HepG2 (cell line): Measurements from ENCODE around the gene MDH1B. TPM values are rescaled to one million over a fixed set of nuclear protein-coding genes. Genes with fewer than 3 reads are reported as not detected.

ENCODE experiments used
- ATAC-seq: fragments of 200-7000 bp; cut with Tn5 transposase; 3 replicates; pipeline ENCODE4 v1.9.1; 2020; ENCODE audit warnings: mild to moderate bottlenecking, moderate library complexity
- BruUV-seq: library from RNA; stranded (reverse); fragments of 400-500 nt; replicated peaks from 2 replicates; lab custom pipeline; 2021; lab: Mats Ljungman, UMichigan
- CTCF ChIA-PET: fragments of 300-600 bp; formaldehyde crosslinking; extraction: SDS; loops from one replicate; lab custom pipeline; 2021; ENCODE audit warnings: low total read pairs, inconsistent platforms, low intra/inter-chr PET ratio; lab: Yijun Ruan, JAX
- POLR2A ChIA-PET: fragments of 350-600 bp; sonication (Branson Sonifier 250); formaldehyde crosslinking; loops from one replicate; lab custom pipeline; 2020; ENCODE audit warnings: antibody characterized with exemption, inconsistent platforms; lab: Yijun Ruan, JAX
- DNase-seq: peaks from one replicate; pipeline ENCODE4 v3.0.0-alpha.2; 2015; ENCODE audit warnings: low spot score
- FAIRE-seq: peaks from 3 replicates; lab custom pipeline; 2011; peaks lifted over from hg19 to GRCh38; lab: Jason Lieb, UNC
- H2AFZ ChIP-seq: one replicate; pipeline ENCODE4 v1.6.1; 2011; ENCODE audit warnings: low read length, inconsistent platforms
- H3K27ac ChIP-seq: fragments of 300-600 bp; 3 replicates; pipeline ENCODE4 v1.8.0; 2011; ENCODE audit warnings: mixed run types, mild to moderate bottlenecking, mixed read lengths, low read length, inconsistent platforms; ENCODE audit not compliant: insufficient read depth; ENCODE audit errors: extremely low read length
- H3K27me3 ChIP-seq, 2 experiments: fragments of 200-600 bp in 1 of 2; 2 replicates in 1 of 2; 3 replicates in 1 of 2; pipeline versions ENCODE4 v1.6.0 to v1.8.0; 2011; ENCODE audit warnings: low read length in 2 of 2, mild to moderate bottlenecking in 2 of 2, moderate library complexity in 2 of 2, inconsistent platforms in 1 of 2; ENCODE audit not compliant: insufficient read depth in 2 of 2, control insufficient read depth in 1 of 2
- H3K36me3 ChIP-seq, 2 experiments: fragments of 200-600 bp in 1 of 2; replicated peaks in 1 of 2; 2 replicates in 1 of 2; 3 replicates in 1 of 2; pipeline versions ENCODE4 v1.5.1 to v1.8.0; 2011; ENCODE audit warnings: low read length in 2 of 2, inconsistent platforms in 1 of 2; ENCODE audit not compliant: insufficient read depth in 2 of 2, control insufficient read depth in 1 of 2
- H3K4me1 ChIP-seq: 2 replicates; pipeline ENCODE4 v1.5.1; 2012; ENCODE audit warnings: low read length, inconsistent platforms; ENCODE audit not compliant: insufficient read depth
- H3K4me2 ChIP-seq: 2 replicates; pipeline ENCODE4 v1.6.0; 2011; ENCODE audit warnings: low read depth, low read length, inconsistent platforms
- H3K4me3 ChIP-seq, 3 experiments: fragments of 200-600 bp in 1 of 3; sonication (generic), shearing (Covaris generic) in 1 of 3; replicated peaks in 1 of 3; 2 replicates each; pipeline ENCODE4 v1.5.1; 2011 to 2016; ENCODE audit warnings: low read length in 3 of 3, inconsistent platforms in 2 of 3, low read depth in 2 of 3, mild to moderate bottlenecking in 2 of 3, control low read depth in 1 of 3, mixed read lengths in 1 of 3; ENCODE audit not compliant: insufficient read depth in 1 of 3
- H3K79me2 ChIP-seq: one replicate; pipeline ENCODE4 v1.6.1; 2011; ENCODE audit warnings: low read length, inconsistent platforms; ENCODE audit not compliant: insufficient read depth
- H3K9ac ChIP-seq: 2 replicates; pipeline ENCODE4 v1.6.0; 2011; ENCODE audit warnings: mild to moderate bottlenecking, low read depth, low read length, inconsistent platforms; ENCODE audit not compliant: insufficient read depth
- H3K9me3 ChIP-seq: 2 replicates; pipeline ENCODE4 v1.5.1; 2012; ENCODE audit warnings: mild to moderate bottlenecking, low read length
- H4K20me1 ChIP-seq: 2 replicates; pipeline ENCODE4 v1.6.0; 2011; ENCODE audit warnings: inconsistent platforms, mild to moderate bottlenecking, low read length, moderate library complexity; ENCODE audit not compliant: insufficient read depth
- CHD4 ChIP-seq: fragments of 200-600 bp; sonication (generic); IDR thresholded peaks from 2 replicates; pipeline ENCODE4 v1.7.0; 2017; ENCODE audit warnings: mild to moderate bottlenecking, low read length, borderline replicate concordance
- CREB1 ChIP-seq, 2 experiments: fragments of 450-650 bp in 1 of 2; IDR thresholded peaks; 2 replicates each; pipeline ENCODE4 v1.6.1; 2016 to 2017; ENCODE audit warnings: control low read depth in 1 of 2, mild to moderate bottlenecking in 1 of 2, missing compliant biosample characterization in 1 of 2, missing genetic modification characterization in 1 of 2
- ELF3 ChIP-seq: IDR thresholded peaks from 2 replicates; pipeline ENCODE4 v1.6.1; 2016; ENCODE audit warnings: missing genetic modification reagents, missing compliant biosample characterization
- ELF4 ChIP-seq: sonication (generic); formaldehyde crosslinking; IDR thresholded peaks from 2 replicates; pipeline ENCODE4 v1.5.0; 2020; ENCODE audit warnings: missing genetic modification reagents, mild to moderate bottlenecking, moderate library complexity, borderline replicate concordance
- HHEX ChIP-seq: IDR thresholded peaks from 2 replicates; pipeline ENCODE4 v1.6.1; 2016; ENCODE audit warnings: control low read depth
- MEF2D ChIP-seq: sonication (generic); formaldehyde crosslinking; IDR thresholded peaks from 2 replicates; pipeline ENCODE4 v1.5.1; 2020; ENCODE audit warnings: mild to moderate bottlenecking, missing genetic modification reagents
- MYC ChIP-seq: sonication (generic); formaldehyde crosslinking; IDR thresholded peaks from 2 replicates; pipeline ENCODE4 v1.9.0; 2021; ENCODE audit warnings: missing genetic modification reagents, borderline replicate concordance
- POLR2G ChIP-seq: fragments of 200-400 bp; formaldehyde crosslinking; IDR thresholded peaks from 2 replicates; pipeline ENCODE4 v1.6.1; 2018; ENCODE audit warnings: mild to moderate bottlenecking, low read depth, low read length, moderate library complexity
- RAD21 ChIP-seq: fragments of 450-650 bp; formaldehyde crosslinking; IDR thresholded peaks from 2 replicates; pipeline ENCODE4 v1.5.0; 2020; ENCODE audit warnings: mild to moderate bottlenecking
- RORA ChIP-seq: sonication (generic); formaldehyde crosslinking; IDR thresholded peaks from 2 replicates; pipeline ENCODE4 v1.5.0; 2020; ENCODE audit warnings: mild to moderate bottlenecking, missing genetic modification reagents, moderate library complexity
- SIN3B ChIP-seq: fragments of 150-350 bp; IDR thresholded peaks from 2 replicates; pipeline ENCODE4 v1.6.1; 2014; ENCODE audit warnings: low read length
- SNAPC2 ChIP-seq: sonication (generic); formaldehyde crosslinking; IDR thresholded peaks from 2 replicates; pipeline ENCODE4 v1.8.1; 2022; ENCODE audit warnings: mild to moderate bottlenecking, missing genetic modification reagents
- ZBTB43 ChIP-seq: sonication (generic); formaldehyde crosslinking; conservative IDR thresholded peaks from 2 replicates; pipeline ENCODE4 v1.4.0; 2020; ENCODE audit warnings: missing genetic modification reagents
- ZFP36L2 ChIP-seq: sonication (generic); formaldehyde crosslinking; IDR thresholded peaks from 2 replicates; pipeline ENCODE4 v1.4.0; 2020; ENCODE audit warnings: missing genetic modification reagents
- ZNF274 ChIP-seq: sonication (generic); formaldehyde crosslinking; IDR thresholded peaks from 2 replicates; pipeline ENCODE4 v1.5.1; 2020; ENCODE audit warnings: mild to moderate bottlenecking, missing genetic modification reagents
- ZNF430 ChIP-seq: sonication (generic); formaldehyde crosslinking; IDR thresholded peaks from 2 replicates; pipeline ENCODE4 v1.9.0; 2021; ENCODE audit warnings: mild to moderate bottlenecking, missing genetic modification reagents
- ZNF616 ChIP-seq: sonication (generic); formaldehyde crosslinking; IDR thresholded peaks from 2 replicates; pipeline ENCODE4 v1.5.0; 2020; ENCODE audit warnings: low read depth, mild to moderate bottlenecking, missing genetic modification reagents
- ZNF761 ChIP-seq: sonication (generic); formaldehyde crosslinking; conservative IDR thresholded peaks from 2 replicates; pipeline ENCODE4 v1.4.0; 2020; ENCODE audit warnings: mild to moderate bottlenecking, missing genetic modification reagents
- WGBS: methylation state at CpG from one replicate; pipeline ENCODE4 v1.1.6; 2017; ENCODE audit warnings: low lambda C conversion rate; 5-methylcytosine and 5-hydroxymethylcytosine counted together
- in situ Hi-C: cut with HindIII; loops from 2 replicates; pipeline ENCODE4 v1.10.0; 2017; ENCODE audit warnings: low pct_unique_long_range_greater_than_20kb; ENCODE audit not compliant: extremely low pct_ligation_motif_present
- intact Hi-C: fragments of 100-400 bp; cut with micrococcal nuclease; formaldehyde crosslinking; loops from one replicate; pipeline ENCODE4 v1.10.0; 2022; ENCODE audit not compliant: unreplicated experiment
- polyA plus RNA-seq, 8 experiments: library from polyadenylated mRNA; depleted of rRNA in 3 of 8; stranded (reverse) in 7 of 8; unstranded in 1 of 8; fragments of >200 nt; fragmentation: Illumina TruSeq in 4 of 8; extraction: Trizol in 4 of 8; gene quantifications; 2 replicates each; pipeline versions ENCODE4 v1.2.1 to v1.2.3, GENCODE V29; 2011 to 2016; ENCODE audit warnings: low read depth in 4 of 8, missing spikeins in 1 of 8, mixed read lengths in 1 of 8; ENCODE audit not compliant: insufficient read depth in 1 of 8
- total RNA-seq, 5 experiments: library from RNA; depleted of rRNA; stranded (reverse); fragments of >200 nt; fragmentation: Illumina TruSeq; extraction: Trizol; gene quantifications; 2 replicates each; pipeline ENCODE4 v1.2.3, GENCODE V29; 2016; ENCODE audit warnings: low read depth in 1 of 5
- TF ChIP-seq, protein P1 (sequence below): sonication (generic); formaldehyde crosslinking; IDR thresholded peaks from 2 replicates; pipeline ENCODE4 v1.8.1; 2023; ENCODE audit warnings: missing genetic modification reagents, mild to moderate bottlenecking, borderline replicate concordance
- TF ChIP-seq, protein P2 (sequence below): sonication (generic); formaldehyde crosslinking; IDR thresholded peaks from 2 replicates; pipeline ENCODE4 v1.4.0; 2020; ENCODE audit warnings: missing genetic modification reagents, borderline replicate concordance

Gene MDH1B
- total and polyA plus RNA-seq, 2 of the 13 experiments (the other 11 are each of a cell fraction or from before 2014, with no cell fraction given), result 0.17 to 0.86 TPM

DNA sequence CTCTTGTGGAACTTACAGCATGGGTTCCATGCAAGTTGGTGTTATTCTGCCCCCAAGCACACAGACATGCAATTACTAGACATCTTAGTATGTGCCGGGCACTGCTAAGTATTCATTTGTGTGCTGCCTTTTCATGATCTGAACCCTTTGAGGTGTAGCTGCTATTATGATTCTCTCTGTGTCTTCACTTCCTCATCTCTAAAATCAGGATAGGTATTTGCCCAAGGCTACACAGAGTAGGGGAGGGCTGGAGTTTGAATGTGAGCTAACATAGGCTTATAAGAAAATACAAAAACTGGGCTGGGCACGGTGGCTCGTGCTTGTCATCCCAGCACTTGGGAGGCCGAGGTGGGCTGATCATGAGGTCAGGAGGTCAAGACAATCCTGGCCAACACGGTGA is 27.5 kb upstream of the MDH1B start:
- H3K4me2 ChIP-seq, result no peak overlapping the region
- peaks cover 26 to 42% of the 10 kb centered on the region in 2 experiments for H3K36me3 ChIP-seq
- no TSS peak for BruUV-seq
- 98% methylated on average over 5 of the region's 5 CpGs for WGBS
- intact Hi-C loops (no loop called here), in situ Hi-C loops (no loop called here)
- H3K4me1 ChIP-seq, result no peaks in the 10 kb centered on the region
- H3K27ac ChIP-seq, result no peak overlapping the region
- no peak overlapping the region for H2AFZ ChIP-seq
- H3K79me2 ChIP-seq, result no peaks in the 10 kb centered on the region
- no peak for TF ChIP-seq CHD4
- no peak for TF ChIP-seq SIN3B
- TF ChIP-seq ZNF761, result no peak
- TF ChIP-seq MEF2D, result no peak
- no peak for TF ChIP-seq ZNF430 (CRISPR knock-in tag)
- no peak for TF ChIP-seq ZNF274 (CRISPR knock-in tag)
- TF ChIP-seq RORA (CRISPR knock-in tag), result no peak
- TF ChIP-seq ZFP36L2, result no peak
- no peak for TF ChIP-seq ELF3 (CRISPR knock-in tag)
- no peak for TF ChIP-seq POLR2G
- no peak for TF ChIP-seq ZBTB43
- TF ChIP-seq, protein P1, sequence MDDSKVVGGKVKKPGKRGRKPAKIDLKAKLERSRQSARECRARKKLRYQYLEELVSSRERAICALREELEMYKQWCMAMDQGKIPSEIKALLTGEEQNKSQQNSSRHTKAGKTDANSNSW, result no peak
- TF ChIP-seq ELF4, result no peak
- TF ChIP-seq MYC (CRISPR knock-in tag), result no peak
- TF ChIP-seq, protein P2, sequence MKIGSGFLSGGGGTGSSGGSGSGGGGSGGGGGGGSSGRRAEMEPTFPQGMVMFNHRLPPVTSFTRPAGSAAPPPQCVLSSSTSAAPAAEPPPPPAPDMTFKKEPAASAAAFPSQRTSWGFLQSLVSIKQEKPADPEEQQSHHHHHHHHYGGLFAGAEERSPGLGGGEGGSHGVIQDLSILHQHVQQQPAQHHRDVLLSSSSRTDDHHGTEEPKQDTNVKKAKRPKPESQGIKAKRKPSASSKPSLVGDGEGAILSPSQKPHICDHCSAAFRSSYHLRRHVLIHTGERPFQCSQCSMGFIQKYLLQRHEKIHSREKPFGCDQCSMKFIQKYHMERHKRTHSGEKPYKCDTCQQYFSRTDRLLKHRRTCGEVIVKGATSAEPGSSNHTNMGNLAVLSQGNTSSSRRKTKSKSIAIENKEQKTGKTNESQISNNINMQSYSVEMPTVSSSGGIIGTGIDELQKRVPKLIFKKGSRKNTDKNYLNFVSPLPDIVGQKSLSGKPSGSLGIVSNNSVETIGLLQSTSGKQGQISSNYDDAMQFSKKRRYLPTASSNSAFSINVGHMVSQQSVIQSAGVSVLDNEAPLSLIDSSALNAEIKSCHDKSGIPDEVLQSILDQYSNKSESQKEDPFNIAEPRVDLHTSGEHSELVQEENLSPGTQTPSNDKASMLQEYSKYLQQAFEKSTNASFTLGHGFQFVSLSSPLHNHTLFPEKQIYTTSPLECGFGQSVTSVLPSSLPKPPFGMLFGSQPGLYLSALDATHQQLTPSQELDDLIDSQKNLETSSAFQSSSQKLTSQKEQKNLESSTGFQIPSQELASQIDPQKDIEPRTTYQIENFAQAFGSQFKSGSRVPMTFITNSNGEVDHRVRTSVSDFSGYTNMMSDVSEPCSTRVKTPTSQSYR (CRISPR knock-in tag), result no peak
- no peak for TF ChIP-seq HHEX
- no peak for TF ChIP-seq ZNF616
- no peak for TF ChIP-seq SNAPC2 (CRISPR knock-in tag)
- no peak for TF ChIP-seq RAD21 (CRISPR knock-in tag)
- TF ChIP-seq CREB1 (IDR thresholded peaks at IDR 0.05), result no peak
- no peak for TF ChIP-seq CREB1 (CRISPR knock-in tag; IDR thresholded peaks at IDR 0.05)
- ChIA-PET CTCF (no interaction called here), POLR2A (no interaction called here)
- H3K9ac ChIP-seq, result no peak overlapping the region
- H3K27me3 ChIP-seq, result no peaks in the 10 kb centered on the region
- no peaks in the 10 kb centered on the region for H3K9me3 ChIP-seq
- FAIRE-seq (no peak), DNase-seq (no peak), ATAC-seq (no peak; the same call in 2 of the 3 replicates)
- H4K20me1 ChIP-seq, result no peaks in the 10 kb centered on the region
- no peak overlapping the region for H3K4me3 ChIP-seq
